KMS-11 (cell line): Measurements from ENCODE around the gene PLXND1.

Experiments used
- H2AFZ ChIP-seq: fragments of 200-600 bp; sonication (generic); 2 replicates; pipeline ENCODE4 v1.6.1; 2016; ENCODE audit warnings: antibody characterized with exemption, mixed run types, low read depth
- H3K27ac ChIP-seq: fragments of 200-600 bp; sonication (generic); 2 replicates; pipeline ENCODE4 v1.6.1; 2016; ENCODE audit warnings: mild to moderate bottlenecking, mixed run types
- H3K27me3 ChIP-seq: fragments of 200-600 bp; sonication (generic); 2 replicates; pipeline ENCODE4 v1.6.1; 2017; ENCODE audit warnings: mild to moderate bottlenecking, low read depth, mixed run types, moderate library complexity; ENCODE audit not compliant: insufficient read depth
- H3K36me3 ChIP-seq: fragments of 200-600 bp; sonication (generic); 2 replicates; pipeline ENCODE4 v1.6.1; 2017; ENCODE audit warnings: mild to moderate bottlenecking, mixed run types; ENCODE audit not compliant: insufficient read depth
- H3K4me1 ChIP-seq: fragments of 200-600 bp; sonication (generic); 2 replicates; pipeline ENCODE4 v1.6.1; 2016; ENCODE audit warnings: mild to moderate bottlenecking, low read depth, mixed run types; ENCODE audit not compliant: poor library complexity, severe bottlenecking
- H3K4me2 ChIP-seq: fragments of 200-600 bp; sonication (generic); 2 replicates; pipeline ENCODE4 v1.7.0; 2016; ENCODE audit warnings: mild to moderate bottlenecking, mixed run types
- H3K4me3 ChIP-seq: fragments of 200-600 bp; sonication (generic); IDR thresholded peaks from 2 replicates; pipeline ENCODE4 v1.6.1; 2017; ENCODE audit warnings: low read depth, low read length, mixed read lengths; ENCODE audit not compliant: insufficient read depth
- H3K79me2 ChIP-seq: fragments of 200-600 bp; sonication (generic); 2 replicates; pipeline ENCODE4 v1.6.1; 2016; ENCODE audit warnings: low read depth, mixed run types; ENCODE audit not compliant: insufficient read depth
- H3K9ac ChIP-seq: fragments of 200-600 bp; sonication (generic); 2 replicates; pipeline ENCODE4 v1.6.1; 2016; ENCODE audit warnings: mild to moderate bottlenecking, mixed run types
- H4K20me1 ChIP-seq: fragments of 200-600 bp; sonication (generic); 2 replicates; pipeline ENCODE4 v1.6.1; 2016; ENCODE audit warnings: mild to moderate bottlenecking, mixed run types; ENCODE audit not compliant: insufficient read depth
- CTCF ChIP-seq: fragments of 200-600 bp; sonication (generic); conservative IDR thresholded peaks from 2 replicates; pipeline ENCODE4 v1.6.1; 2017; ENCODE audit warnings: low read depth, mild to moderate bottlenecking, antibody characterized with exemption, low read length, moderate library complexity, mixed read lengths

PLXND1 gene

DNA sequence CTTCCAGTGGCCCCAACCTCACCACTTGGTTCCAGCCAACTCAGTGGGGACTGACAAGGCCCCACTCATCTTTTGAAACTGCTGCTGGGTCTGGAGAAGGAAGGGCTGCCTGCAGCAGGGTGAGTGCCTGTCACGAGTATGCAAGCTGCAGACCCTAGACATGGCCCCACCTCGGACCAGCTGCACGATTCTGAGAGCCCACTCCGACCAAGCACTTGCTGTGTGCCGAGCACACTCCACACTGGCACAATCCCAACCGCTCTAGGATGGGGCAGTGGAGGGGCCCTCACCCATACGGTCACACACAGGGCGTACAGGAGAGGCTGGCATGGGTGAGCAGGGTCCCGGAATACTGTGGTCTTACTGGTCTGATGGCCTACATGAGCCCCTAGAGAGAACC is 8.0 kb upstream of the PLXND1 start:
- H3K27ac ChIP-seq: no peak overlapping the region
- no peak for TF ChIP-seq CTCF
- H3K79me2 ChIP-seq: no peaks in the 10 kb centered on the region
- no peak overlapping the region for H3K9ac ChIP-seq
- no peaks in the 10 kb centered on the region for H3K4me1 ChIP-seq
- no peaks in the 10 kb centered on the region for H4K20me1 ChIP-seq
- H3K4me2 ChIP-seq: no peak overlapping the region
- H3K4me3 ChIP-seq: no peak overlapping the region
- H2AFZ ChIP-seq: no peak overlapping the region
- H3K27me3 ChIP-seq: peaks cover 1% of the 10 kb centered on the region; the same call in 1 of the 2 replicates
- H3K36me3 ChIP-seq: no peaks in the 10 kb centered on the region

GRCh38 chr3:129613367-129613740 is 6.9 kb upstream of the PLXND1 start:
- Histone ChIP-seq H3K79me2 (no peaks in the 10 kb centered on the region), H3K27me3 (peaks cover 10% of the 10 kb centered on the region; the same call in 1 of the 2 replicates), H3K4me3 (no peak overlapping the region), H4K20me1 (no peaks in the 10 kb centered on the region), H3K4me1 (no peaks in the 10 kb centered on the region), H2AFZ (no peak overlapping the region), H3K27ac (no peak overlapping the region), H3K9ac (no peak overlapping the region), H3K4me2 (no peak overlapping the region), H3K36me3 (no peaks in the 10 kb centered on the region)
- no peak for TF ChIP-seq CTCF

- peaks cover 10% of the 10 kb centered on the region; the same call in 1 of the 2 replicates for H3K27me3 ChIP-seq
- no peak for TF ChIP-seq CTCF
- no peaks in the 10 kb centered on the region for H3K79me2 ChIP-seq
- H3K4me3 ChIP-seq: no peak overlapping the region
- H3K27ac ChIP-seq: no peak overlapping the region
- no peak overlapping the region for H3K4me2 ChIP-seq
- no peaks in the 10 kb centered on the region for H3K4me1 ChIP-seq
- no peak overlapping the region for H3K9ac ChIP-seq
- no peaks in the 10 kb centered on the region for H4K20me1 ChIP-seq
- H2AFZ ChIP-seq: no peak overlapping the region
- no peaks in the 10 kb centered on the region for H3K36me3 ChIP-seq
Observed at GRCh38 chr3:129612534-129613366, 6.3 kb upstream of the PLXND1 start.

DNA sequence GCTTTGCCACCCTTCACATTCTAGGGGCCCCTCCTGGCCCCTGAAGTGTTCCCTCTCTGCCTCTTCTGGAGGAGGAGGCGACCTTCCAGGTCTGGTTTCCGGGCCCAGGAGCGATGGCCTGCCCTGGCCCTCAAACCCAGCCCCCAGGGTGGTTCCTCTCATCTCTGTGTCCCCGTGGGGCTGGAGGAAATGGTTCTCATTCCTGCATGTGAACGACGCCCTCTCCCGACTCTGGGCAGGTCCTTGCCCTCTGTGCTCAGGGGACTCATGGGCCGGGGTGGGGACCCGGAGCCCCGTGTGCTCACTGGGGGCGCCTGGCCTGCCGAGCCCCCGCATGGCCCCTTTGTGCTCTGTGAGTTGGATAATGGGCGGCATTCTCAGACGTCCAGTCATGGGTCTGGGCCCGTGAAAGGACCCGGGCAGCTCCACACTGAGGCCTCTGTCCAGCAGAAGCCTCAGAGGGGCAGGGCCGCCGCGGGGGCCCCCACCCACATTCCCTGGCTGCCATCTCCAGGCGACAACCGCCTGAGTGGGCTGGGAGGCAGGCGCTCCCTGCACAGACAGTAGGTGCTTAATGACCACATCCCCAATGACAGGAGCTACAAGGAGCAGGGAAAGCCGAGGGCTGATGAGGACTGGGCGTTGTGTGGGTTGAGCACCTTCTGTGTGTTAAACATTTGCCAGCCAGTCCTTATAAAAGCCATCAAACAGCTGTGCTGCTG is 5.5 kb upstream of the PLXND1 start:
- H3K4me1 ChIP-seq: no peaks in the 10 kb centered on the region
- no peak overlapping the region for H3K4me2 ChIP-seq
- no peak overlapping the region for H3K27ac ChIP-seq
- no peak overlapping the region for H3K4me3 ChIP-seq
- H2AFZ ChIP-seq: no peak overlapping the region
- H3K79me2 ChIP-seq: no peaks in the 10 kb centered on the region
- H3K27me3 ChIP-seq: peaks cover 10% of the 10 kb centered on the region; the same call in 1 of the 2 replicates
- no peaks in the 10 kb centered on the region for H4K20me1 ChIP-seq
- no peak for TF ChIP-seq CTCF
- H3K9ac ChIP-seq: no peak overlapping the region
- no peaks in the 10 kb centered on the region for H3K36me3 ChIP-seq
